ENCODE data around the gene SPDYC. TPM values are rescaled to one million over a fixed set of nuclear protein-coding genes. Genes with fewer than 3 reads are reported as not detected.
"Not testable (repeated sequence)": the region's sequence is repeated elsewhere in the genome, so short reads cannot be mapped to it uniquely, and the experiment has no call there.

The SPDYC gene
- total RNA-seq, 2 experiments from 2014 or later: not detected

GRCh38 chr11:65141896-65142494, 28.0 kb upstream of the SPDYC start:
- TF ChIP-seq CTCF (conservative IDR thresholded peaks at IDR 0.05; ENCODE audit: low read length) (no peak), EZH2phosphoT487 (IDR thresholded peaks at IDR 0.05; ENCODE audit: borderline replicate concordance, low read depth, low read length) (no peak)
- DNase-seq (ENCODE audit: low spot score): no peak
- Histone ChIP-seq H3K36me3 (ENCODE audit: insufficient read depth, low read length) (no peaks in the 10 kb centered on the region; the same call in 1 of the 2 replicates), H3K9me3 (ENCODE audit: low read length) (peaks cover 9% of the 10 kb centered on the region; the same call in 1 of the 2 replicates), H4K20me1 (ENCODE audit: insufficient read depth, low read length) (no peaks in the 10 kb centered on the region), H3K27ac (ENCODE audit: low read depth, low read length, poor library complexity, severe bottlenecking) (no peak overlapping the region), H2AFZ (ENCODE audit: low read length) (no peak overlapping the region), H3K4me1 (ENCODE audit: insufficient read depth, low read length, poor library complexity, severe bottlenecking) (peaks cover 22% of the 10 kb centered on the region), H3K9me2 (ENCODE audit: insufficient read depth, low read length) (no peaks in the 10 kb centered on the region), H3K79me2 (ENCODE audit: insufficient read depth, low read depth, low read length) (no peaks in the 10 kb centered on the region), H3K4me2 (ENCODE audit: low read length) (no peak overlapping the region), H3K4me3 (ENCODE audit: low read depth, low read length, poor library complexity, severe bottlenecking) (no peak overlapping the region)
- intact Hi-C loops (cut with micrococcal nuclease; ENCODE audit: unreplicated experiment): no loop called here
- ChIA-PET CTCF (ENCODE audit: unreplicated experiment) (no interaction called here), POLR2A (no interaction called here)
- no TSS peak for BruUV-seq (replicated peaks)

- CTCF ChIA-PET (ENCODE audit: unreplicated experiment): no interaction called here
- POLR2A ChIA-PET: interaction anchor here (0.6 to 1.7 kb wide), 4 partner anchors 12 to 77 kb away, joined by 4 to 10 read pairs (median 4); no protein-coding TSS in a partner anchor
- no peaks in the 10 kb centered on the region for H3K9me2 ChIP-seq (ENCODE audit: insufficient read depth, low read length)
- H3K36me3 ChIP-seq (ENCODE audit: insufficient read depth, low read length): no peaks in the 10 kb centered on the region; the same call in 1 of the 2 replicates
- intact Hi-C loops (cut with micrococcal nuclease; ENCODE audit: unreplicated experiment): no loop called here
- H2AFZ ChIP-seq (ENCODE audit: low read length): no peak overlapping the region
- peaks cover 15% of the 10 kb centered on the region; the same call in 1 of the 2 replicates for H3K9me3 ChIP-seq (ENCODE audit: low read length)
- no peaks in the 10 kb centered on the region for H3K79me2 ChIP-seq (ENCODE audit: insufficient read depth, low read depth, low read length)
- no peak overlapping the region for H3K4me3 ChIP-seq (ENCODE audit: low read depth, low read length, poor library complexity, severe bottlenecking)
- no peak overlapping the region for H3K4me2 ChIP-seq (ENCODE audit: low read length)
- no peak overlapping the region for H3K27ac ChIP-seq (ENCODE audit: low read depth, low read length, poor library complexity, severe bottlenecking)
- H4K20me1 ChIP-seq (ENCODE audit: insufficient read depth, low read length): no peaks in the 10 kb centered on the region
- no TSS peak for BruUV-seq (replicated peaks)
- TF ChIP-seq EZH2phosphoT487 (IDR thresholded peaks at IDR 0.05; ENCODE audit: borderline replicate concordance, low read depth, low read length) (no peak), CTCF (conservative IDR thresholded peaks at IDR 0.05; ENCODE audit: low read length) (no peak)
- H3K4me1 ChIP-seq (ENCODE audit: insufficient read depth, low read length, poor library complexity, severe bottlenecking): peaks cover 25% of the 10 kb centered on the region
- no peak for DNase-seq (ENCODE audit: low spot score)
Observed at GRCh38 chr11:65147352-65148075, 22.5 kb upstream of the SPDYC start.

- Histone ChIP-seq H3K36me3 (ENCODE audit: insufficient read depth, low read length) (no peaks in the 10 kb centered on the region; the same call in 1 of the 2 replicates), H2AFZ (ENCODE audit: low read length) (no peak overlapping the region), H3K27ac (ENCODE audit: low read depth, low read length, poor library complexity, severe bottlenecking) (no peak overlapping the region), H3K79me2 (ENCODE audit: insufficient read depth, low read depth, low read length) (no peaks in the 10 kb centered on the region), H4K20me1 (ENCODE audit: insufficient read depth, low read length) (no peaks in the 10 kb centered on the region), H3K4me3 (ENCODE audit: low read depth, low read length, poor library complexity, severe bottlenecking) (no peak overlapping the region), H3K9me3 (ENCODE audit: low read length) (peaks cover 15% of the 10 kb centered on the region; the same call in 1 of the 2 replicates), H3K9me2 (ENCODE audit: insufficient read depth, low read length) (no peaks in the 10 kb centered on the region), H3K4me2 (ENCODE audit: low read length) (no peak overlapping the region), H3K4me1 (ENCODE audit: insufficient read depth, low read length, poor library complexity, severe bottlenecking) (peaks cover 29% of the 10 kb centered on the region)
- no peak for DNase-seq (ENCODE audit: low spot score)
- POLR2A ChIA-PET: interaction anchor here (0.6 to 0.7 kb wide), 2 partner anchors 8 to 134 kb away, joined by 5 read pairs; no protein-coding TSS in a partner anchor
- CTCF ChIA-PET (ENCODE audit: unreplicated experiment): no interaction called here
- intact Hi-C loops (cut with micrococcal nuclease; ENCODE audit: unreplicated experiment): no loop called here
- TF ChIP-seq CTCF (conservative IDR thresholded peaks at IDR 0.05; ENCODE audit: low read length) (no peak), EZH2phosphoT487 (IDR thresholded peaks at IDR 0.05; ENCODE audit: borderline replicate concordance, low read depth, low read length) (no peak)
- no TSS peak for BruUV-seq (replicated peaks)
Observed at GRCh38 chr11:65148657-65149056, 21.4 kb upstream of the SPDYC start.

GRCh38 chr11:65150131-65150508, 19.9 kb upstream of the SPDYC start:
- H3K4me3 ChIP-seq (ENCODE audit: low read depth, low read length, poor library complexity, severe bottlenecking); H3K27ac ChIP-seq (ENCODE audit: low read depth, low read length, poor library complexity, severe bottlenecking); POLR2A ChIA-PET; CTCF ChIA-PET (ENCODE audit: unreplicated experiment); H3K4me2 ChIP-seq (ENCODE audit: low read length); DNase-seq (ENCODE audit: low spot score); BruUV-seq (replicated peaks); H3K9me2 ChIP-seq (ENCODE audit: insufficient read depth, low read length); H3K79me2 ChIP-seq (ENCODE audit: insufficient read depth, low read depth, low read length); intact Hi-C loops (cut with micrococcal nuclease; ENCODE audit: unreplicated experiment); H3K36me3 ChIP-seq (ENCODE audit: insufficient read depth, low read length); H2AFZ ChIP-seq (ENCODE audit: low read length); H4K20me1 ChIP-seq (ENCODE audit: insufficient read depth, low read length): not testable (repeated sequence)
- peaks cover 29% of the 10 kb centered on the region for H3K4me1 ChIP-seq (ENCODE audit: insufficient read depth, low read length, poor library complexity, severe bottlenecking)
- H3K9me3 ChIP-seq (ENCODE audit: low read length): peaks cover 15% of the 10 kb centered on the region; the same call in 1 of the 2 replicates

Data from OCI-LY7 (cell line).